ENCODE data around the gene GTF3C2. TPM values are rescaled to one million over a fixed set of nuclear protein-coding genes. Genes with fewer than 3 reads are reported as not detected.

GTF3C2 gene
- total and polyA plus RNA-seq, 4 donors, result 9.7 to 20.6 (median 14.7) TPM

GRCh38 chr2:27378096-27378808 lies 21.7 kb upstream of the GTF3C2 start (continued):
- TF ChIP-seq REST (IDR thresholded peaks at IDR 0.05), result no peak
- TF ChIP-seq TAF1 (conservative IDR thresholded peaks at IDR 0.05), result no peak
- no peak for TF ChIP-seq HNF4A (conservative IDR thresholded peaks at IDR 0.05)
- TF ChIP-seq RAD21 (IDR thresholded peaks at IDR 0.05), result peak; percentile 37 to 60
- TF ChIP-seq HNF4G (IDR thresholded peaks at IDR 0.05), result no peak
- no peak for TF ChIP-seq EGR1 (IDR thresholded peaks at IDR 0.05; ENCODE audit: low read depth in 2 of 2)

DNA sequence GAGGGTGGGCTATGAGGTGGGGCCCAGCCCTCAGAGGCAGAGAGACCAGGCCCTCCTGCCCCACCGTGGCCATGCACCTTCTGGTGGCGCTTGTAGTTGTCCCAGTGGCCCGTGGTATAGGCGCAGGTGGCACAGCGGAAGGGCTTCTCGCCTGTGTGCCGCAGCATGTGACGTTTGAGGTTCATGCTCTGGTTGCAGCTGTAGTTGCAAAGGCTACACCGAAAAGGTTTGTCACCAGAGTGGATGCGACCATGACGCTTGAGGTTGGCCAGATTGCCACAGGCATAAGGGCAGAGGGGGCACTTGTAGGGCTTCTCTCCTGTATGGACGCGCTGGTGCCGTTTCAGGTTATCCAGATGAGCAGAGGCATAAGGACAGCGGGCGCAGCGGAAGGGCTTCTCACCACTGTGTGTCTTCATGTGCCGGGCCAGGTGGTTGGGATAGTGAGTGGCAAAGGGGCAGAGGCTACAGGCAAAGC lies 21.1 kb upstream of the GTF3C2 start:
- Histone ChIP-seq H3K4me1 (ENCODE audit: control insufficient read depth in 4 of 4, insufficient read depth in 4 of 4, low read length in 3 of 4) (peaks cover 7 to 54% (median 47%) of the 10 kb centered on the region in 4 donors), H3K27ac (ENCODE audit: low read depth in 1 of 2, low read length in 2 of 2) (no peak overlapping the region), H3K9me3 (ENCODE audit: control insufficient read depth in 4 of 4, low read length in 3 of 4) (no peaks in the 10 kb centered on the region), H3K4me3 (ENCODE audit: low read depth in 1 of 3, low read length in 3 of 3) (no peak overlapping the region), H3K27me3 (ENCODE audit: control insufficient read depth in 4 of 4, insufficient read depth in 4 of 4, low read length in 3 of 4) (no peaks in the 10 kb centered on the region), H3K9ac (ENCODE audit: low read depth in 1 of 2, low read length in 2 of 2) (no peak overlapping the region), H3K36me3 (ENCODE audit: control insufficient read depth in 4 of 4, insufficient read depth in 3 of 4, low read depth in 1 of 4, low read length in 3 of 4) (peaks cover 18 to 50% (median 25%) of the 10 kb centered on the region in 4 donors)
- no peak for TF ChIP-seq TAF1 (conservative IDR thresholded peaks at IDR 0.05)
- no peak for TF ChIP-seq YY1 (IDR thresholded peaks at IDR 0.05)
- TF ChIP-seq, protein P1, sequence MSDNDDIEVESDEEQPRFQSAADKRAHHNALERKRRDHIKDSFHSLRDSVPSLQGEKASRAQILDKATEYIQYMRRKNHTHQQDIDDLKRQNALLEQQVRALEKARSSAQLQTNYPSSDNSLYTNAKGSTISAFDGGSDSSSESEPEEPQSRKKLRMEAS (IDR thresholded peaks at IDR 0.05), result no peak
- no peak for TF ChIP-seq NR2F2 (IDR thresholded peaks at IDR 0.05)
- no peak for TF ChIP-seq RXRA (IDR thresholded peaks at IDR 0.05)
- no peak for TF ChIP-seq FOXA1 (IDR thresholded peaks at IDR 0.05)
- TF ChIP-seq ZBTB33 (IDR thresholded peaks at IDR 0.05), result no peak
- TF ChIP-seq EGR1 (IDR thresholded peaks at IDR 0.05; ENCODE audit: low read depth in 2 of 2), result no peak
- TF ChIP-seq REST (IDR thresholded peaks at IDR 0.05), result no peak
- no peak for TF ChIP-seq SP1 (IDR thresholded peaks at IDR 0.05)
- TF ChIP-seq RAD21 (IDR thresholded peaks at IDR 0.05), result no peak
- no peak for TF ChIP-seq FOXA2 (IDR thresholded peaks at IDR 0.05)
- TF ChIP-seq, protein P2, sequence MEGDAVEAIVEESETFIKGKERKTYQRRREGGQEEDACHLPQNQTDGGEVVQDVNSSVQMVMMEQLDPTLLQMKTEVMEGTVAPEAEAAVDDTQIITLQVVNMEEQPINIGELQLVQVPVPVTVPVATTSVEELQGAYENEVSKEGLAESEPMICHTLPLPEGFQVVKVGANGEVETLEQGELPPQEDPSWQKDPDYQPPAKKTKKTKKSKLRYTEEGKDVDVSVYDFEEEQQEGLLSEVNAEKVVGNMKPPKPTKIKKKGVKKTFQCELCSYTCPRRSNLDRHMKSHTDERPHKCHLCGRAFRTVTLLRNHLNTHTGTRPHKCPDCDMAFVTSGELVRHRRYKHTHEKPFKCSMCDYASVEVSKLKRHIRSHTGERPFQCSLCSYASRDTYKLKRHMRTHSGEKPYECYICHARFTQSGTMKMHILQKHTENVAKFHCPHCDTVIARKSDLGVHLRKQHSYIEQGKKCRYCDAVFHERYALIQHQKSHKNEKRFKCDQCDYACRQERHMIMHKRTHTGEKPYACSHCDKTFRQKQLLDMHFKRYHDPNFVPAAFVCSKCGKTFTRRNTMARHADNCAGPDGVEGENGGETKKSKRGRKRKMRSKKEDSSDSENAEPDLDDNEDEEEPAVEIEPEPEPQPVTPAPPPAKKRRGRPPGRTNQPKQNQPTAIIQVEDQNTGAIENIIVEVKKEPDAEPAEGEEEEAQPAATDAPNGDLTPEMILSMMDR (IDR thresholded peaks at IDR 0.05; ENCODE audit: low read depth, low read length, missing input control), result no peak
- no peak for TF ChIP-seq HNF4G (IDR thresholded peaks at IDR 0.05)
- no peak for TF ChIP-seq JUND (IDR thresholded peaks at IDR 0.05)
- no peak for TF ChIP-seq GABPA (IDR thresholded peaks at IDR 0.05 in 1 of 2, conservative IDR thresholded peaks at IDR 0.05 in 1 of 2)
- TF ChIP-seq HNF4A (conservative IDR thresholded peaks at IDR 0.05), result no peak
- TF ChIP-seq, protein P3, sequence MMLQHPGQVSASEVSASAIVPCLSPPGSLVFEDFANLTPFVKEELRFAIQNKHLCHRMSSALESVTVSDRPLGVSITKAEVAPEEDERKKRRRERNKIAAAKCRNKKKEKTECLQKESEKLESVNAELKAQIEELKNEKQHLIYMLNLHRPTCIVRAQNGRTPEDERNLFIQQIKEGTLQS (IDR thresholded peaks at IDR 0.05), result no peak
- DNase-seq (ENCODE audit: low spot score), result no peak
- whole genome bisulfite sequencing, result 92% methylated on average over 18 of the region's 18 CpGs

All from liver (tissue), 9 donors.